GM12874 (cell line): Measurements from ENCODE around the gene ID2.

Experiments
- TF ChIP-seq, protein P1 (sequence below): IDR thresholded peaks from 2 replicates; pipeline ENCODE4 v1.5.1; 2011; ENCODE audit warnings: low read depth, mild to moderate bottlenecking, control low read depth, low read length, moderate library complexity; ENCODE audit not compliant: insufficient read depth

Gene ID2

DNA sequence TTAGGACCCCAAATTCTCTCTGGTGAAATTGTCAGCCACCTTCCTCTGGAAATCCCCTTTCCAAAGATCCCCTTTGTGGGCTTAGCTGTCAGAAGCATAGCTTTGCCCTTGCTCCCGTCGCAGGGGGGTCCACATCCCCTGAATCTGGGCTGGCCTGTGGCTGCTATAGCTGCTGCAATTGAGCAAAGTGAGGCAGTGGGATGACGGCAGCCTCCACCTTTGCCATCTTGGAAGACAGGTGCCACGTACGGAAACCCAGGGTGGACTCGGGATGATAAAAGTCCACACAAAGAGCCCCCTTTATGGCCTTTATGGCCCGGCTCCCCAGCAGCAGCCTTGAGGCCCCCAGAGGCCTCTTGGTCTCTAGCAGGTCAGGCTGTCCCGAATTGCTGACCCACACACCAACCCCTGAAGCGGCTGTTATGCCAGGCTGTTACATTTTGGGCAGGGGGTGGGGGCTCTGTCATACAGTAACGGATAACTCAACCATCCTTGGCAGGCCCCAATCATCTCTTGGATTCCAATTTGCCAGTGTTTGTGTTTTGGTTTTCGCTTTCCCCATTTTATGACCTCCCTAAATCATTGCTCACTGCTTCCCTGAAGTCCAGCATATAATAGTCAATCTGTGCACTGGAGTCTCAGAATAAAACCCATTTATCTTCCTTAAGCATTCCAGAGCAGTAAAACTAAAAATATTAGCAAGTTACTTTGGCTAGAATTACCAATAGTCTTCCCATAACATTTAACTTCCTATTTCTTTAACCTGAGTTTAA is 33.2 kb upstream of the ID2 start:
- TF ChIP-seq, protein P1, sequence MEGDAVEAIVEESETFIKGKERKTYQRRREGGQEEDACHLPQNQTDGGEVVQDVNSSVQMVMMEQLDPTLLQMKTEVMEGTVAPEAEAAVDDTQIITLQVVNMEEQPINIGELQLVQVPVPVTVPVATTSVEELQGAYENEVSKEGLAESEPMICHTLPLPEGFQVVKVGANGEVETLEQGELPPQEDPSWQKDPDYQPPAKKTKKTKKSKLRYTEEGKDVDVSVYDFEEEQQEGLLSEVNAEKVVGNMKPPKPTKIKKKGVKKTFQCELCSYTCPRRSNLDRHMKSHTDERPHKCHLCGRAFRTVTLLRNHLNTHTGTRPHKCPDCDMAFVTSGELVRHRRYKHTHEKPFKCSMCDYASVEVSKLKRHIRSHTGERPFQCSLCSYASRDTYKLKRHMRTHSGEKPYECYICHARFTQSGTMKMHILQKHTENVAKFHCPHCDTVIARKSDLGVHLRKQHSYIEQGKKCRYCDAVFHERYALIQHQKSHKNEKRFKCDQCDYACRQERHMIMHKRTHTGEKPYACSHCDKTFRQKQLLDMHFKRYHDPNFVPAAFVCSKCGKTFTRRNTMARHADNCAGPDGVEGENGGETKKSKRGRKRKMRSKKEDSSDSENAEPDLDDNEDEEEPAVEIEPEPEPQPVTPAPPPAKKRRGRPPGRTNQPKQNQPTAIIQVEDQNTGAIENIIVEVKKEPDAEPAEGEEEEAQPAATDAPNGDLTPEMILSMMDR: no peak

DNA sequence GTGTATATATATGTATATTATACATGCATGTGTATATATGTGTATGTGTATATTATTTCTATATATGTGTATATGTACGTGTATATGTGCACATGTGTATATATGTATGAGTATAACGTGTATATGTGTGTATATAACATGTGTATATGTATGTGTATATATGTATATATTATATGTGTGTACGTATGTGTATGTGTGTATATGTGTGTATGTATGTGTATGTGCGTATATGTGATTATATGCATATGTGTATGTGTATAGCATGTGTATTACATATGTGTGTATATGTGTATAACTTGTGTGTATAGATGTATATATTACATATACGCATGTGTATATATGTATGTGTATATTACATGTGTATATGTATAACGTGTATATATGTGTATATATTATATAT is 32.1 kb upstream of the ID2 start:
- TF ChIP-seq, protein P1: no peak

DNA sequence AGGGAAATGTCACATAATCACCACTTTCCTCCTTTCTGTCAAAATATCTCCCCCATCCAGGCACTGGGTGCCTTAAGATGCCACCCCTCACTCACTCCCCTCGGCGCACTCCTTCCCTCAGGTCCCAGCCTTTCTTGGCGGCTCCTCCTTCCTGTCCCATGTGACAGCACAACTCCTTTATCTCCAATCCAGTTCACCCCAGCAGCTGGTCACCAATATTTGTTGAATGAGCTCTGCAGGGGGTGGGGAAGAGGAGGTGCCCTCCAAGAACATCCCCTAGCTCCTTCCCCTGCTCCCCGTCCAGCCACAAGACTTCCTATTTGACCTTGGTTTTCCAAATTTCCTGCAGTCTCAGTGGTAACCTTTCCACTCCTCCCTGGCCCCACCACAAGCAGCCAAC is 31.6 kb upstream of the ID2 start:
- TF ChIP-seq, protein P1: no peak

- TF ChIP-seq, protein P1: no peak
Observed at GRCh38 chr2:8652774-8653426, 29.0 kb upstream of the ID2 start.

DNA sequence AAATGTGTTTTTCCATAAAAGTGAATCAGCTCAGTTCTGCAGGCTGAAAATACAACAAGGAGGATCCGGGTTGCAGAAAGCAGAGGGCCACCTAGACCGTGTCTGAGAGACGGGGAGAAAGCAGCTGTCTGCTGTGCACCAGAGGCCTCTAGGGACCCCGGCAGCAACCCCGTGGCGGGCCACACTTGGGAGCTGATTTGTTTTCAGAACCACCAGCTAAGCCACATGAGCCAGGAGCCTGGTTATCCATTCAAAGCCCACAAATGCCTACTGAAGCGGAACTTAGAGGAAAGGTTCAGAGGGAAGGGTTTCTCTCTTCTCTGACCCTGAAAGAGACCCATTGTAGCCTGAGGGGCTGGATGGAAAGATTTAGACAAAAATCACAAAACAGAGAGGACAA is 28.4 kb upstream of the ID2 start:
- TF ChIP-seq, protein P1: no peak

DNA sequence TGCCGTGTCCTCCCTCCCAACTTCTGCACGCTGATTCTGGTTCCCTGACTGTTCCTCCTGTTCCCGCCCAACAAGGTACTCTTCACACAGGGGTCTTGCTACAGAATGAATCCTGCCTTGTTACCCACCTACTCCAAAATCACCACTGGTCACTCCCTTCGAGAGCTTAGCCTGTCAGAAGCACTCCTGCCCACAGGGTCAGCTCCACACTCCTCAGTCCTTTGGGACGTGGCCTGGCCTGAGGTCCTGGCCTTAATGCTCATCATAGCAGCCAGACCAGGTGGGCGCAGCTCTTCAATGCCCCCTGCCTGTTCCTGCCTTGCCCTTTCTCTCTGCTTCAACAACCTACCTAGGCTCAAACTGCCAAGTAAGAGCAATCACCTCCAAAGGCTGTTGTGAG is 27.8 kb upstream of the ID2 start:
- TF ChIP-seq, protein P1: no peak

DNA sequence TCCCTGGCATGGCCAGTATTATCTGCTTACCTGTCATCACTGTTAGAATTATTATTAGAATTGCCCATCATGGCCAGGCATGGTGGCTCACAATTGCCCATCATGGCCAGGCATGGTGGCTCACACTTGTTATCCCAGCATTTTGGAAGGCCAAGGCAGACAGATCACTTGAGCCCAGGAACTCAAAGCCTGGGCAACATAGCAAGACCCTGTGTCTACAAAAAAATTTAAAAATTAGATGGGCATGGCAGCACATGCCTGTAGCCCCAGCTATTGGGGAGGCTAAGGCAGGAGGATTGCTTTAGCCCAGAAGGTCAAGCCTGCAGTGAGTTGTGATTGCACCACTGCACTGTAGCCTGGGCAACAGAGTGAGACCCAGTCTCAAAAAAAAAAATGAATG is 27.4 kb upstream of the ID2 start:
- TF ChIP-seq, protein P1: no peak
